Fibroblast of villous mesenchyme (primary cell): ENCODE results near the gene MINDY4. TPM values are rescaled to one million over a fixed set of nuclear protein-coding genes. Genes with fewer than 3 reads are reported as not detected.

Experiments used
- DNase-seq: peaks from one replicate; pipeline ENCODE4 v3.0.0-alpha.2; 2010; ENCODE audit warnings: low read depth
- H3K4me3 ChIP-seq: 2 replicates; pipeline ENCODE4 v1.5.1; 2011; ENCODE audit warnings: low read depth, mild to moderate bottlenecking, low read length
- CTCF ChIP-seq: IDR thresholded peaks from 2 replicates; pipeline ENCODE4 v1.5.1; 2012; ENCODE audit warnings: low read depth, mild to moderate bottlenecking, low read length; ENCODE audit not compliant: insufficient read depth
- total RNA-seq: library from RNA; depleted of rRNA; stranded (reverse); fragments of >200 nt; gene quantifications from 2 replicates; pipeline ENCODE4 v1.2.3, GENCODE V29; 2012

The MINDY4 gene
- total RNA-seq, 1 donor: 17.3 TPM

DNA sequence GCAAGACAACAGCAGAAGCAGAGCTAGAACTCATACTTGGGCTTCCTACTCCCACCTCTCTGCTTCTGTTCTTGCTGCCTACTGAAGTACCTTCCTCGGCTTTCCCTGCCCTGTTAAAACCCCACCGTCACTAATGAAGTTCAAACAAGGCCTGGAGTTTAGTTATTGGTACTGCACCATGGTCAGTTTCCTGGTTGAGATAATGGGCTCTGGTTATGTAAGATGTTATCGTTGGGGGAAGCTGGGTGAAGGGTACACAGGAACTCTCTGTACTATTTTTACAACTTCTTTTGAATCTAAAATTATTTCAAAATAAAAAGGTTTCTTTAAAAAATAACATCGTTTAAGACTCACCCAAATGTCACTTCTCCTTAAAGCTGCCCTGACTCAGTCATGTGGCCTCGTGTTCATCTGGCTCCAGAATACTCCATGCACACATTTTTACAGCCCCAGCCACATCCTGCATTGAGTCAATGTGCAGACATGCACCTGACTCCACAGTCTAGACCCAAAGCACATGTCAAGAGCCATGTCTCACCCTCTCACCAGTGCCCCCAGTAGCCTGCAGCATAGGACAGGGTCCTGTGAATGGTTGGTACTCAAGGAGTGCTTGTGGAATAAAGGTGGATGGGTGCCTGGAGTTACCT lies 103.6 kb downstream of the MINDY4 start:
- DNase-seq: no peak
- no peak for TF ChIP-seq CTCF
- no peak overlapping the region for H3K4me3 ChIP-seq

DNA sequence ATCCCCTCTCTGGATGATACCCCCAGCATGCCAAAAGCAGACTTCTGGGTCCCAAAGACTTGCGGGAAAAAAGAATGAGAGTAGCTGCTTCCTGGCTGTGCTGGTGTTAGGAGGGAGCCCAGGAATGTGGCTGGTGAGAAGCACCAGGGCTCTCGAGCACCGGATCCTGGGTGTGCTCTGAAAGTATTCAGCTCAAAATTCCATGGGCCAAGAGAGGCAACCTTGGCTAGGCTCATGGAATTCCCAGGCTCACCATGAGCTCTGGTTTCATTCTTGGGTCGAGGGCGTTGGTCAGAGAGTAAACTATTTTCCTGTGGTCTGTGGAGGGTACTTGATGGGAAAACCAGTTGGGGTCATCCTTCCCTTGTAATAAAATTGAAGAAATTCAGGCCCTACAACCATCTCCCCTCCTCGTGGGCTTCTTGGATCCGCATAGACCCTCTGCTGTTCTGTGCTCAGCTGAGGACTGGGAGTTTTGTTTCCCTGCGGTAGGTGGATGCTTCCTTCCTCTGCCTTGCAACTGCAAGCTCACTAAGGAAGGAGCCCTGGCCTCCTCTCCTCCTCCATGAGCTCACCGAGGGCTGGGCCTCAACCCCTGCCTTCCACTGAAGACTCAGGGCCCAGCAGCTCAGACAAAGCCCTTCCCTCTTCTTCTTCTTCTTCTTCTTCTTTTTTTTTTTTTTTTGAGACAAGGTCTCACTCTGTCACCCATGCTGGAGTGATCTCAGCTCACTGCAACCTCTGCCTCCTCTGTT lies 106.0 kb downstream of the MINDY4 start:
- no peak for TF ChIP-seq CTCF
- no peak for DNase-seq
- no peak overlapping the region for H3K4me3 ChIP-seq

- TF ChIP-seq CTCF: no peak
- no peak overlapping the region for H3K4me3 ChIP-seq
- no peak for DNase-seq
These were observed 106.8 kb downstream of the MINDY4 start for GRCh38 chr7:30877993-30878392.

GRCh38 chr7:30879139-30880124 lies 108.2 kb downstream of the MINDY4 start:
- TF ChIP-seq CTCF: no peak
- DNase-seq: no peak
- H3K4me3 ChIP-seq: no peak overlapping the region

GRCh38 chr7:30880125-30880720 lies 109.0 kb downstream of the MINDY4 start:
- TF ChIP-seq CTCF: no peak
- peak; percentile 50 for DNase-seq
- no peak overlapping the region for H3K4me3 ChIP-seq

GRCh38 chr7:30880941-30881340 lies 109.7 kb downstream of the MINDY4 start:
- TF ChIP-seq CTCF: no peak
- DNase-seq: no peak
- H3K4me3 ChIP-seq: no peak overlapping the region
